T-helper 9 cell (primary cell): ENCODE results near the gene HABP2.

Experiments used
- DNase-seq: peaks from one replicate; pipeline ENCODE4 v3.0.0-alpha.2; 2020
- total RNA-seq, 2 donors: gene quantifications; one replicate each; lab custom pipeline; 2026; lab: John Stamatoyannopoulos, UW

The HABP2 gene
- 0 reads per million in 2 donors for total RNA-seq

DNA sequence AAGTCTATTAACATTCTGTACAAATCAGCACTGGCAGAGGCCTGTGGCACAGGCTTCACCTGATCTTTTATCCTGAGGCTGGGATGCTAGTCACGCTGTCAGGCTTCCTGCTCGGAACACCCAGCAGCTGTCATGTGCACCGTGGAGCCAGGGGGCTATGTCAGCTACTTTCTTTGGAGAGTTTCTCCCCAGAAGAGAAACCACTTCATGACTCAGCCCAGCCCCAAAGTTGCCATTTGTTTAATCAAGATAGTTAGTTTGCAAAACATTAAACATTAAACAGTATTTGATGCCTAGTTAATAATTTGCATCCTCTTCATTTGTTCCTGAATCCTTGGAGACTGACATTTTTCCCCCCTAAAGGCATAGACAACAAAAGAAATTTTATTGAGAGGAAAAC is at the start of gene HABP2:
Gene HABP2 (plus strand): TSS at position 353 of the 400 bp plus-strand sequence. CDS start 69 bp downstream, outside the sequence.
- no peak for DNase-seq

DNA sequence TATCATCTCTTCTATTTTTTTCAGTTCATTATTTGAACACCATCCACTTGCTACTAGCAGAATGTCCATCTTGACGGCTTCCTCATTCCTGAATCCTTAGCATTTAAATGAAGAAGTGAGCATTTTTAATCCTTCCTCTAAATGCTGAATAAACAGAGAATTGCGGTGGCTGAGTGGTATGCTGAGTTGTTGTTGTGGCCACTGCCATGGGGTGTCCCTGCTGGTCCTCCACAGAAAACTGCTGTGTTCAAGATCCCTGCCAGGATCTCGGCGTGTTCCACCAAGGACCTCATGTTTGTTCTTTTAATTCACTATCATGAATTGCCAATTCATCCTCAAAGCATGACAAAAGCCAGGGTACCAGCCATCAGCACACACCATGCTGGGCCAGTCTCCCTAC is 48.9 kb upstream of the HABP2 start:
- DNase-seq: no peak

DNA sequence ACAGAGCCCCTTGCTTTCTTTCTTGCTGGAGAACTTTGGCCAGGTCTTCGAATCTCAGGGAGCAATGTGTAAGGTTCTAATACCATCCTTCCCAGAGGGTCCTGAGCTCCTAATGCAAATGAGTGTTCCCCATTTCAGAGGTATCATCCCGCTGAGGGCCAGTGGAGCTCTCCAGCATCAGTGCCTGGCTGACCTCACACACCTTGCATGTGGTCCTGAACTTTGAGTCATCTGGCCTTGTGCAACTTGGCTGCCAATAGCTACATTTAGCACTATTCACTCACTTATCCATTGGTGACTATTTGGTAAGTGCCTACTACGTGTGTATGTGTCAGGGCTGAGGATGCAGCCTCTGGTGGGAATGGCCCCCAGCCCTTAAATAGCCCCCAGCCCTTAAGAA is 48.4 kb upstream of the HABP2 start:
- no peak for DNase-seq

DNA sequence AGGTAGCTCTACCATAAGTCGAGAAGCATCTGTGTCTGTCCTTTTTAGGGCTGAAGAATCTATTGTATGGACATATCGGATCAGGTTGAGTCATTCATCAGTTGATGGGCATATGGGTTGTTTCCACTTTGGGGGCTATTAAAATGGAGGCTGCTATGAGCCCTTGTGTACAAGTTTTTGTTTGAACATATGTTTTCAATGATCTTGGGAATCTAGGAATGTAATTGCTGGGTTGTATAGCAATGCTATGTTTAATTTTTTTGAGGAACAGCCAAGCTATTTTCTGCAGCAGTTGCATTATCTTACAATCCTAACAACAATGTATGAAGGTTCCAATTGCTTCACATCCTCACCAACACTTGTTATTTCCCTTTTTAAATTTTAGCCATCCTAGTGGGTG is 46.4 kb upstream of the HABP2 start:
- no peak for DNase-seq

DNA sequence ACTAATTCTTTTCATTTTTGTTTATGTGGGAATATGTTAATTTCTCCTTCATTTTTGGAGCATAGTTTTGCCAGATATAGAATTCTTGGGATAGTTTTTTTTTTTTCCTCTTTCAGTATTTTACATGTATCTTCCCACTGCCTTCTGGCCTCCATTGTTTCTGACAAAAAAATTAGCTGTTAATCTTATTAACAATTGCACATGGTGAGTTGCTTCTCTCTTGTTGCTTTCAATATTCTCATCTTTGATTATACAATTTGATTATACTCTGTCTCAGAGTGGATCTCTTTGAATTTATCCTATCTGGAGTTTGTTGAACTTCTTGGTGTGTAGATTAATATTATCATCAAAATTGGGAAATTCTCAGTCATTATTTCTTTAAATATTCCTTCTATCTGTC is 41.4 kb upstream of the HABP2 start:
- DNase-seq: no peak

DNA sequence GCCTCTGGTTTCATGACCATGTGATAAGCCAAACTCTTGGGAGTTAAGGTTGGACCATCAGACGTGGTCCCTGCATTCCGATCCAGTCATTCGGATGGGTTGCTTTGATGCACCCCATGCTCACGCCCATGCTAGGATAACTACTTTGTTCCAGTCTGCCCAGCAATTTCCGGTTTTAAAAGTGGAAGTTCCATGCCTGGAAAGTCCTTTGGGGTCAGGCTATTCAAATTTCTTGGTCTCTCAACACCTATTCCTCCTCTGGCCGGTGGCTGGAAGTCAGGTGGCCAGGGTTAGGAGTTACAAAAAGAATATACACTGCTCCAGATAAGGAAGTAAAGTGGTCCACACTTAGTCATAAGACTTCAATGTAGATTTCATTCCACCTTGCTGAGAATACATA is 37.7 kb upstream of the HABP2 start:
- no peak for DNase-seq

DNA sequence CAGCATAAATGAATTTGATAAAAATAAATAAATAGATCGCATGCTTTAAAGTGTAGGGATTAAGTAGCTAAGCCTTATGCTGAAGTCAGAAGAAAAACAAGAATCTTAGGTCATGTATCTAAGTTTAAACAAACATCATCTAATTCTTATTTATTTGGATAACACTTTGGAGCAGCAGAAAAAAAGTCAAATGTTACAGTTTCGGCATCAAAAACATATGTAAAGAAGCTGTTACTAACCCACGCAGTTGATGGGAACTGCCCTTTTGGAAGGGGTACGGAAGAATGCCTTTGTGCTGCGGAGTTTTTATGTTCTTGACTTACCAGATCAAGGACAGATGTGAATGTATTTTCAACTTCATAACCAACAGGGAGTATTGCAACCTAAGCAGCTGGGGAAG is 37.3 kb upstream of the HABP2 start:
- no peak for DNase-seq

DNA sequence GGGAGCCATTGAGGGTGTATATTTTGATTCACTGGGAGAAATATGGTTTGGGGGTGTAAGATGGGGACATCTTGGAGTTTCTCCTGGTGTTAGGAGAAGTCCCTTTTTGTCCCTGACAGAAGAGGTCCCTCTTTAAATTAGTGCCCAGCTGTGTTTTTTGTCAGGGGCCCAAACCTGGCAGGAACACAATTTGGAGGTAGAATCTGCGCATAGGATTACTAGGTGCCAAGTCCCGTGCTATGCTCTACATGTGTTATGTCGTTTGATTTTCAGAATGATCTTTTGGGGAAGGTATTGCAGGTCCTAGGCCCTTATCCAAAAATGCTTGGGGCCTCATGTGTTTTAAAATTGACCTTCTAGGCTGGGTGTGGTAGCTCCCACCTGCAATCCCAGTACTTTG is 36.8 kb upstream of the HABP2 start:
- no peak for DNase-seq

DNA sequence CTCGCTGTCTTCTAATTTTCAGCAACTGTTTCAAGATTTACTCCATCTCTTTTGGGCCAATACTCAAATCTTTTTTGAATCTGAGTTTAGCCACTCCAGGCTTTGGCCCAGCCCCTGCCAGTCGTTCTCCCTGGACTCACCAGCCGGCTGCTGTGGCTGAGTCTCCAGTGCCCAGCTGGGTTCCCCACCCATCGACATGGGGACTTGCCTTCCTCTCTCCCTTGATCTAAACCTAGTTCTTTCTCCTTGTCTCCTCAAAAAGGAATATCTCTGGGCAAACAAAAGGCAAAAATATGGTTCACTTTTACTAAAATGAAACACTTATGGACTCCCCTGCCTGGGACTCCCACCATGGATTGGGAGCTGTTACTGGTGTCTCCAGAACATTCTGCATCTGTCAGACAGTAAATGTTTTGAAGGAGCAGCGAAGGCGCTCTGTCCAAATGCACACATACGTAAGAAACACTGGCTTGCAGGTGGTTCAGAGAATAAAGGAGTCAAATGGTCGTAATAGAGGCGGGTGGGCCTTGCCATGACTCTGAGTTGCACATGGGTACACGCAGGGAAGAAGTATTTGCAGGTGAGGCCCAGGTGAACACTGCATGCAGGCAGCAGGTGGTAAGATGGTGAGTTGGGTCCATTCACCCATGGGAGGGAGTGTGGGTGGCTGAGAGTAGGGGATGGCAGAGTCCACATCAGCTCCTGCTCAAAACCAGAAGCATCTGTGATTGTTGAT is 35.5 kb upstream of the HABP2 start:
- no peak for DNase-seq

DNA sequence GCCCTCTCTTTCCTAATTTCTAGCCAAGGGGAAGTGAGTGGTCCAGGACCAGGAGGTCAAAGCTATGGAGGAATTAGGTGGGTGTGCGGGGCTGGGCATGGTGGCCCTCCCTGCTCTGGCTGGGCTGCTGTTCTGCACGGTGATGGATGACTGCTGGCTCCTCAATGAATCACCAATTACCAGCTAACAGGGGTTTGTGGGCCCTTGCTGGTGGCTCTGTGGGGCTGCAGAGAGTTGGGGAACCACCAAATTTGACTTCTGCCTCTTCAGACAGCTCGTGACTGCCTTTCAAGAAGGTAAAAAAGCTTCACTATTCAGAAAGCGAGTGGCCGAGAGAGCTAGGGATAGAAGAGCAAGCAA is 35.0 kb upstream of the HABP2 start:
- DNase-seq: no peak

DNA sequence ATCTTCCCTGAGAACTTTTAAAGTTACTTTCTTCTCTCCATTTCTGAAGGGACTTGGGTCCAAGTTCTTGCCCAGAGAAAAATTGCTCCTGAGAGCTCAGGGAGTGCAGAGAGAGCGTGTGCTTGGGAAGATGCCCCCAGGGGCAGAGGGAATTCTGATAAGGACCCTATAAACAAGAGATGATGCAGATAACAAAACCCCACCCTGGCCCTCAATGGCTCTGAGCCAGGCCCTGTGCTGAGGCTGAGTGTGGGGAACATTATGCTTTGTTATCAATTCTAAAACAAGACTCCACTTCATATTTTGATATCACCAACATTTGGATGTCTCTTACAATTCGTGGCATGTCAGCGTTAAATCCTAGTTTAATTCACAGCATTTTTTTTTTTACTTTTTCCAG is 34.4 kb upstream of the HABP2 start:
- no peak for DNase-seq

DNA sequence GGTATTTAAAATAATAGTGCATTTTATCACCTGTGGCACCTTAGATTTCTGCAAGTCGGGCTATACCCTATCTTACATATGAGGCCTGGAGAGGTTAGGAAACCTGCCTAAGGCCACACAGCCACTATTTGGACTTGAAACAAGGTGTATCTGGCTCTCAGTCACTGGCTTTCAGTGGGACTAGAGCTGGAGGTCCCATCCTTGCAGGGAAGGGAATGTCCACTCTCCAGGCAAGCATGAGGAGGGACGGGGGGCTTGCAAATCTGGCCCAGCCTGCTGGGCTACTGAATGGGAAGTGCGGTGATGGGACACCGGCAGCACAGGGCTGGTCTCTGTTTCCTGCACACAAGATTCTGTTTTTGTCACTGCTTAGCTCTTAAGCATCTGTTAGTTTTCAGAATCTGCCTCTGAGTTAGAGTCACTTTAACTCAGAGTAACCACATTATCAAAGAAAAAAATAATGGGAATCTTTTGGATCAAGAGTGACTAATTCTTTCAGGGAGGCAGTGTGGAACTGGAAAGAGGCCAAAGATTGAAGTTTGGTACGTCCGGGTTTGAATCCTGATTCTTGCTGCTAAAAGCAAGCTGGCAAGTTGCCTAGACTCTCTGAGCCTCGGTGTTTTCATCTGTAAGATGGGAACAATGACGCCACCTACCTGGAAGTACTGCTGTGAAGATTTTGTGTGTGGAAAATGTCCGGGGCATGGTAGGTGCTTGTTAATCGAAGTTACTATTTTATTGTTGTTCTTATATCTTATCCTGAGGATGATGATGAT is 33.8 kb upstream of the HABP2 start:
- no peak for DNase-seq

DNA sequence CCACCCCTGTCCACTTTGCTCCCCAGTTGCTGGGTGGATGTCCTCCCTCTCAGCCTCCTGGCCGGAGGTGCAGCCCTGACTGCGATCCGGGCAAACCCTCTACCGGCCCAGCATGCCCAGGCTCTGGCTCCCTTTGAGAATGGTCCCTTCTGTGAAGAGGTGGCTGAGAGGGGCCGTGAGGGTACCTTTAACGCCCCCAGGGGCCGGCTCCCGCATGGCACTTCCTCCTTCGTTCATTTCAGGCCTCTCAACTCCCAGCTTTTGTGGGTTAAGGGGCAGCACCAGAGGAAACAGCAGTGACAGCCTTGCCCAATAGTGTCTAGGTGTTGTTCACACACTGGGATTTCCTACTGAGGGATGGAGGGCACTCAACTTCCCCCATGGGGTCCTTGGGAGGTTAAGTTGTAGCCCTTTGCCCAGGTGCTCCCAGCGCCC is 33.2 kb upstream of the HABP2 start:
- no peak for DNase-seq

DNA sequence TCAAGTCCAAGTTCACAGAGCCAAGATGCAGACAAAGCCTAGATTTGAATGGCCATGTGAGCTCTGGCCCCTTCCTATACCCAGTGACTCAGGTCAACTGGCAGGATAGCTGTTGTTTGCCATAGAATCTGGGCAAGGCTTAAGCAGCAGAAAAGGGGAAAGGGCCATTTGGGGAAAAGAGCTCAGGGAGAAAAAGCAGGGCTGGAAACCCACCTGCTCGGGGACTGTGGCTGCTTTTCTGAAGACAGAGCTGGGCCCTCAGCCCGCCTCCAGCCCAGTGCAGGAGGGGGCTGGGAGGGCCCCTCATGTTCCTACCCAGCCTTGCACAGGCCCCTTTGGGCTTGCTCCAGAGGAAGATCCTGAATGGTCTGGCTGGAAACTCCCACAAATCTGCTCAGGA is 32.6 kb upstream of the HABP2 start:
- no peak for DNase-seq

DNA sequence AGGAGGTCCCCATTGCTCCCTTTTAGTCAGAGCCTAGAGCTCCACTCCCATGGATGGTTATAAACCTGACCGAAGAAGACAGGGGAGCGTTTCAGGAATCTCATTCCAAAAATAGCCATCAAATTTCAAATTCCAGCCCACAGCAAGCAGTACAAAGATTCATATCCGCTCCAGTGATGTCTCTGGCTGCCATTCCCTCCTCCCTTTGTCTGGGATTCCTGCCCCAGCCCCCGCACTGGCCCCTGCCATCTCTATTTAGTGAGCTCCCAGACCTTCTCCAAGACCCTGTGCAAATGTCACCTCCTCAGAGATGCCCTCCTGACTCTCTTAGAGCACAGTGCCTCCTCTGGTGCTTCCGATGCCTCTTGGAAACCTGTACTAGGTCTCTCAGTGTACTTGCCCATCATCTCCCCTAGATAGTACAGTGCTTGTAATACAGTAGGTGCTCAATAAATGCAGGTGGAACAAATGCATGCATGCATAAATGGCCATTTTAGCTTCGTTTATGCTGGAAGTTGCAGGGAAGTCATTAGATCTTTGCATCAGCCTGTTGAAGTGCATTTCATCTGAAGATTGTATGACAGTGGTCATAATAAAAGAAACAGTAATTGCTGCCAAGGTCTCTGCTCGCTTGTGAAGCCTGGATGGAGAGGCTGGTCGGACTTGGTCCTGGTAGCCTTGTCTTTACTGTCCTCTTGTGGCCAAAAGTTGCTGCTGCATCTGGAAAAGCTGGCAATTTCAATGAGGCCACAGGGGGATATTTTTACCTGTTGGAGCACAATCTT is 32.0 kb upstream of the HABP2 start:
- DNase-seq: no peak

DNA sequence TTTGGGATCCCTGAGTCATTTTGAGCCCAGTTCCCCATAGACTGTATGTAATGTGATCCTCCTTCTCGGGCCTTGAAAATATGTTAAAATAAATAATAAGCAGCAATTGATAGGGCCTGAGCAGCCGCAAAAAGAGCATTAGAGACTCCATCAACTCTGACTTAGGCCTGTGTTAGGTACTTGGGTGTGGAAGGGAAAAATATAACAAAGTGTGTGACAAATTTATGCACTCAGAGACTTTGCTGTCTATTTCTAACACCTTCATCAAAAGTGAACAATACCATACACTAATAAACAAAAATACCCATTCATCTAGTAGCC is 31.4 kb upstream of the HABP2 start:
- no peak for DNase-seq

DNA sequence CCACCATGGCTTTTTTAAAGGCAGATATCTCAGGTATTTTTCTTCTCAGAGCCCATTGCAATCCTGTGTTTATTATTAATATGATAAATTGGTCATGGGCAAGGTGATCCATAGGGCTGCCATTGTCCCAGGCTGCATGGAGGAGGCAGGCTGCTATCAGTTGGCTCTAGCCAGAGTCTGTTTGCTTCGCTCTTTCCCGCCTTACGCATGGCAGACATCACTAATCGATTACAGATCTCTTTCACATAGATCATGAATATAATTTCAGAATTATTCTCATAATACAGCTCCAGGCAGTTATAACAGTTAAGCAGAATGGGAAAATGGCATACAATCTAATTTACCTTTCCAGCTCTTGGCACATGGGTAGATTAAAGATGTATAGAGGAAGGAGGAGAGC is 30.4 kb upstream of the HABP2 start:
- DNase-seq: no peak

DNA sequence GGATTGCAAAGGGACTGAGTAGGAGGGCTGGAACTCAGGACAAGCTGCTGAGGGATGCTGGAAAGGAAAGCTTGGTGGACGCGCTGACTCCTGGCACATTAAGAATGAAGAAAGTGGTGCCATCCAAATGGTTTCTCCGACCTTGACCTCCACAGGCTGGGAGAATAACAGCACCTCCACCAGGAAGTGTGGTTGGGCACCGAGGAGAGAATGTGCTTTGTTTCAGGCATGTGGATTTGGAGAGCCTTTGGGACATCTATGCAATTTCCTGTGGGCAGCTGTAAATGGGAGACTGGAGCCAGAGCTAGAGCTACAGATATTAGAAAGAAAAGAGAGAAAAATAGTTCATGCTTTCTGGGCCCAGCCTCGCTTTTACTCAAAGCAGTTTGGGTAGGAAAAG is 29.8 kb upstream of the HABP2 start:
- no peak for DNase-seq

DNA sequence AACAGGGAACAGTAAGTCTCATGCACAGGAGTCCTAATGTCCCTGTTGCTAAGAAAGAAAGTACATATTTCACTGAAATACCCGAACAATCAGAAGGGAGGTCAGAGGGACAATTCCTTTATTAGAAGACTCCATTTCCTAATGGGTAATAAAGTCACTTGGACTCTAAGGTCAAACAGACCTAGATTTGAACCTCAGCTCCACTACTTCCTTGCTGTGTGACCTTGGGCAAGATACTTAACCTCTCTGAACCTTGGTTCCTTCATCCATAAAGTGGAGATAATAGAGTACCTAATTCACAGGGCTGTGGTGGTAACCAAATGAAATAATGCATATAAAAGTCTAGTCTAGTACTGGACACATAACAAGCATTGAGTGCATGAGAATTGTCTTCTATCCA is 29.2 kb upstream of the HABP2 start:
- no peak for DNase-seq

DNA sequence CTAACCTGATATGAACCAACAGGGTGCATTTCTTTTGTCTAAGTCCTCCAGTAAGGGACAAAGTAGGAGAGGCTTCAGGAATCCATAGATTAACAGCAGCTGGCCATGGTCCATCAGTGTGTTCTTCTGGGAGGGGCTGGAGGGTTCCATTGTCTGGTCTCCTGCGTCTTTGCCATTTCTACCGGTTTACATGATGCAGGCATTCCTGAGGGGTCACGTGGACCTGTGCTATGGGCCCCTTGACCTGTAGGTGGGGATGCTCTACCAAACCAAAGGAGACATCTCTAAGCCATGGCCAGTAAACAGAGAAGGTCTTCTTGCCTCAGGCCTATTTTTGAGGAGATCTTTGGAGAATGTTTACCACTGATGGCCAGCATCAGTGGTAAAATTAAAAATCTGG is 28.7 kb upstream of the HABP2 start:
- no peak for DNase-seq

DNA sequence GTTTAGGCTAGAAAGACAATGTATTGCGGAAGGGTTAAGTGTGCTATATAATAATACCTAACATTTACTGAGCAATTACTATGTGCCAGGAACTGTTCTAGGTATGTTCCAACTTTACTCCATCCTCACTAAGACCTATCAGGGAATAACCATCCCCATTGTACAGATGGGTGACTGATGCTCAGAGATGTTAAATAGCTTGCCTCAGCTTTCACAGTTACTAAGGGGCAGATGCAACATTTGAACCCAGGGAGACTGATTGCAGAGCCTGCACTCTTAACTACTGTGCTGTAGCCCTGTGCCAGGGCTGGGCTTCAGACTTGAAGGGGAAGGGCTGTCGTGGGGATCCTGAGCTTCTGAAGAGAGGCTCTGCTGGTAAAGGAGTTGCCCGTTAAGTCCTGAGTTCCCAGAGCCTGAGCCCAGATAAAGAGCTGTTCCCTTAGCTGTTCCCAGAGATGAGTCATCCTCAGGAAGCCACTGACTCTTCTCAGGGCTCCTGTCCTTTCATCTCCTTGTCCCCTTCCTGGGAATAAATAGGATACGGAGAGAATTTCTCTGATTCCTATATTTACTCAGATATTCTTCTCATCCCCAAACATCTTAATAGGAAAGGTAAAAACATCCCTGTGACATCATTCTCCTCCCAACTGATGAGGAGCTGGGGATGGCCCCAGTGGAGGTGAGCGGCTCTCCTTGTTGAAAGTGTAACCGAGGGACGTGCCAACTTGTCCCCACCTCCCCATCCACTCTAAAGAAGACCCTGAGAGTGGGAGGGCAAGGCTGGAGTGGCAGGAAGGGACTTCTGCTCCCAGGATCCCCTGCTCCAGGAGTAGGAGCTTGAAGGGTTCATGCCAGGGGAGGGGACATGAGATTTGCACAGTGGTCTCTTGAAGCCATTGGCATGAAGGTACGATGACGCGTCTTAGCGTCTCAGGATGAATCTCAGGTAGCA is 28.0 kb upstream of the HABP2 start:
- DNase-seq: no peak

DNA sequence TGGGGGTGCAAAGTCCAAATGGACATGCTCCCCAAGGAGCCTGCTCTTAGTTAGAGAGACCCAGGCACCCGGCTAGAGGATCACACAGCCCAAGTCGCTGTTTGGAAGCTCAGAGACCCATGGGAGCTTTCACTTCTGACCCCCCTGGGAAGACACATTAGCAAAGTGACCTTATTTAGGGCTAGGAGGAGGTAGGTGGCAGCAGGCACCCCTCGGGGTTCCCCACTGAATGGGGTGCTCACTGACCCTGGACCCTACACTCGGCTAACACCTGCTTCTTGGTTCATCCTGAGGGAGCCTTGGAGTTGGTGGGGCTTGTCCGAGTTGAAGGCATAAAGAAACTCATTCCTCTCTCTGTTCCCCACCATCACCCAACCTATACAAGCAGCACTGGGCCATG is 27.1 kb upstream of the HABP2 start:
- no peak for DNase-seq
